ENCODE data around the gene PTPRD. TPM values are rescaled to one million over a fixed set of nuclear protein-coding genes. Genes with fewer than 3 reads are reported as not detected.

PTPRD gene
- total RNA-seq, 1 experiment from 2014 or later = 0.02 TPM

- TF ChIP-seq REST (IDR thresholded peaks at IDR 0.05; ENCODE audit: low read depth) = no peak
- TF ChIP-seq CBX3 (IDR thresholded peaks at IDR 0.05; ENCODE audit: low read depth) = no peak
- TF ChIP-seq EGR1 (IDR thresholded peaks at IDR 0.05; ENCODE audit: low read depth) = no peak
- no peak for TF ChIP-seq SRF (IDR thresholded peaks at IDR 0.05; ENCODE audit: low read depth)
- no peak for TF ChIP-seq POLR2AphosphoS5 (IDR thresholded peaks at IDR 0.05; ENCODE audit: low read depth, low read length)
- no peak for TF ChIP-seq MAX (IDR thresholded peaks at IDR 0.05)
- TF ChIP-seq EZH2 (IDR thresholded peaks at IDR 0.05) = no peak
- no peak for TF ChIP-seq CEBPB (IDR thresholded peaks at IDR 0.05; ENCODE audit: low read depth)
- TF ChIP-seq JUND (IDR thresholded peaks at IDR 0.05) = no peak
- no peak for TF ChIP-seq YY1 (IDR thresholded peaks at IDR 0.05; ENCODE audit: extremely low read depth, insufficient replicate concordance, low read depth, low read length)
Observed at GRCh38 chr9:8963885-8964284, 1648.9 kb downstream of the PTPRD start (continued).

GRCh38 chr9:8962084-8962483, 1650.7 kb downstream of the PTPRD start:
- Histone ChIP-seq H3K36me3 (ENCODE audit: control insufficient read depth in 1 of 2, insufficient read depth in 2 of 2, low read length in 2 of 2) (no peaks in the 10 kb centered on the region), H2AFZ (ENCODE audit: low read depth, low read length, poor library complexity, severe bottlenecking) (no peak overlapping the region), H3K4me3 (replicated peaks in 1 of 2; ENCODE audit: low read depth in 1 of 2, low read length in 2 of 2) (no peak overlapping the region), H3K4me1 (ENCODE audit: control insufficient read depth in 1 of 2, insufficient read depth in 2 of 2, low read length in 2 of 2) (no peaks in the 10 kb centered on the region), H3K4me2 (ENCODE audit: low read length) (no peak overlapping the region), H3K79me2 (ENCODE audit: insufficient read depth, low read length) (no peaks in the 10 kb centered on the region), H3K9me3 (ENCODE audit: control insufficient read depth in 1 of 2, insufficient read depth in 1 of 2, low read depth in 1 of 2, low read length in 2 of 2) (peaks cover 16 to 29% of the 10 kb centered on the region in 2 experiments; a peak in 2 of 4 replicates), H4K20me1 (ENCODE audit: insufficient read depth) (no peaks in the 10 kb centered on the region), H3K27ac (ENCODE audit: low read depth, low read length) (no peak overlapping the region), H3K27me3 (ENCODE audit: insufficient read depth, low read length) (no peaks in the 10 kb centered on the region), H3K9me2 (ENCODE audit: insufficient read depth) (no peaks in the 10 kb centered on the region), H3K9ac (ENCODE audit: low read length) (no peak overlapping the region)
- intact Hi-C loops (cut with micrococcal nuclease) = no loop called here
- no peak for DNase-seq (ENCODE audit: low read depth, low spot score)
- TF ChIP-seq RAD21 (IDR thresholded peaks at IDR 0.05; ENCODE audit: low read depth) (no peak), ELF1 (IDR thresholded peaks at IDR 0.05; ENCODE audit: borderline replicate concordance, low read depth) (no peak), CTCF (IDR thresholded peaks at IDR 0.05 in 2 of 3, conservative IDR thresholded peaks at IDR 0.05 in 1 of 3; ENCODE audit: borderline replicate concordance in 1 of 3, insufficient read depth in 1 of 3, low read depth in 2 of 3, low read length in 2 of 3) (no peak), FOSL1 (IDR thresholded peaks at IDR 0.05; ENCODE audit: low read depth) (no peak), MAX (IDR thresholded peaks at IDR 0.05) (no peak), ZFX (IDR thresholded peaks at IDR 0.05) (no peak), SIN3A (IDR thresholded peaks at IDR 0.05; ENCODE audit: low read depth) (no peak), CEBPB (IDR thresholded peaks at IDR 0.05; ENCODE audit: low read depth) (no peak)
- CTCF ChIA-PET = no interaction called here
- no TSS peak for BruUV-seq (replicated peaks)
- RAD21 ChIA-PET (ENCODE audit: low non-redundant PET in 1 of 2, low total read pairs in 2 of 2, uncharacterized antibody in 2 of 2, unreplicated experiment in 2 of 2) = no interaction called here
- POLR2A ChIA-PET = no interaction called here
- no peak for ATAC-seq
